Activated CD4-positive, alpha-beta T cell treated with anti-CD3 and anti-CD28 coated beads for 24 hours (primary cell): ENCODE measurements around the gene ZNF592.

Experiments
- DNase-seq, 2 donors: peaks; one replicate each; pipeline ENCODE4 v3.0.0-alpha.2; 2020; ENCODE audit warnings: low read depth in 2 of 2

ZNF592 gene

DNA sequence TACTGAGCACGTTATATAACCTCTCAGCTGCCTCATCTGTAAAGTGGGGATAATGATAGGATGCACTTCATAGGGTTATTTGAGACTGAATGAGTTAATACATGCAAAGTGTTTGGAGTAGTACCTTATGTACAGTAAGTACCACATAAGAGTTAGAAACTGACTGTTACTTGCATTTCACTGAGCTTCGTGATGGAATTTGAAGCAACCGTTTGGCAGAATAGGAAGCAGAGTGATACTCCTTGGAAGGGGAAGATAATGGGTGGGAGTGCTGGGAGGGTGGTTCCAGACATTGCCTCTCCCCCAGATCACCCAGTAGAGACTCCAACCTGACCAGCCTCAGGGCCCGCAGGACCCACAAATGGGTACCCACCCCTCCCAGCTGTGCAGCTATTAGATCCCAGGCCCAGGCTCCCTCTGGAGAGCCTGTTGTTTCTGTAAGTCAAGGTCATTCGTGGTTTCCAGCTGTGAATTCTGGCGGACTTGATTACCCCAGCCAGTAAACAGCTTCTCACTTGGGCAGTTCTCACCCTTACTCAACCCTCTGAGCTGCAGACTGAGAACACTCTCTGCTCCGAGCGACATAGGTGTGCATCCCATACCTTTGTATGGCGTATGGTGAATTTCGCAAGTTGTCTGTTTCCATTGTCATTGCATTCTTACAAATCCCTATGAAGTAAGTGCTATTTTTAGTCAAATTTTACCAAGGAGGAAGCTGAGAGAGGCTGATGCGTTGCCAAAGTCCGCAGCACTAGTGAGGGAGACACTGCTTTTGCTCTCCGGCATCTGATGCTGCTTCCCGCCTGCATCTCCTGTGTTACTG is 79.9 kb downstream of the ZNF592 start:
- DNase-seq: no peak

- DNase-seq: no peak
These were observed 81.0 kb downstream of the ZNF592 start for GRCh38 chr15:84829428-84829827.

DNA sequence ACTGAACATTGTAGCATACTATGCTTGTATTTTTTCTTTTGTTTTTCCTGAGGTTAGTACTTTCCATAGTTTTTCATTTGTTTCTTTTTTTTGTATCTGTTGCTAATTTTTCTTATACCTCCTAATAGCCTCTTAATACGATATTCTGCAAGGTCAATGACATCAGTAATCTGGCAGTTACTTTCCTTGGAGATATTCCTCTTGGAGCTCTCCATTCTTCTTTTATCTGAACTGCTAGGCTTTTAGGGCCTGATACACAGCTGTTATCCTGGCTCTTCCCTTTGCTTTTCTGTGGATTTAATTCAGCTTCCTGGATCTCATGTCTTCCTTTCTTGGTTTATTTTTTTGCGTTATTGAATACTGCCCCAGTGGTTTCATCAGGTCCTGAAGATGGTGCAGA is 81.6 kb downstream of the ZNF592 start:
- no peak for DNase-seq

DNA sequence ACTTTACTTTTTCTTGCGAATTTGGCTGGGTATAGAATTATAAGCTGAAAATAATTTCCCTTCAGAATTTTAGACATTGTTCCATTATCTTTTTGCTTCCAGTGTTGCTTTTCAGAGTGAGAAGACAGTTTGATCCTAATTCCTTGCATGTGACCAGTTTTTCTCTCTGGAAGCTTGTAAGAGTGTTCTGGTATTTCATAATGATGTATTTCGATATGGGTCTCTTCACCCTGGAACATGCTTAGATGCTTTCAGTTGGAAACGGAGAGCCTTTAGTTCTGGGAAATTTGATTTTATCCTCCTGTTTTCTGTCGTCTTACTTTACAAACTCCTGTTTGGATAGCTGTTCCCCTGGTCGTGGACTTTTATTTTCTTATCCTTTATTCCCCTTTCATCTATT is 82.6 kb downstream of the ZNF592 start:
- DNase-seq: no peak

GRCh38 chr15:84831613-84832012 is 83.2 kb downstream of the ZNF592 start:
- no peak for DNase-seq

GRCh38 chr15:84832448-84833040 is 84.2 kb downstream of the ZNF592 start:
- no peak for DNase-seq

DNA sequence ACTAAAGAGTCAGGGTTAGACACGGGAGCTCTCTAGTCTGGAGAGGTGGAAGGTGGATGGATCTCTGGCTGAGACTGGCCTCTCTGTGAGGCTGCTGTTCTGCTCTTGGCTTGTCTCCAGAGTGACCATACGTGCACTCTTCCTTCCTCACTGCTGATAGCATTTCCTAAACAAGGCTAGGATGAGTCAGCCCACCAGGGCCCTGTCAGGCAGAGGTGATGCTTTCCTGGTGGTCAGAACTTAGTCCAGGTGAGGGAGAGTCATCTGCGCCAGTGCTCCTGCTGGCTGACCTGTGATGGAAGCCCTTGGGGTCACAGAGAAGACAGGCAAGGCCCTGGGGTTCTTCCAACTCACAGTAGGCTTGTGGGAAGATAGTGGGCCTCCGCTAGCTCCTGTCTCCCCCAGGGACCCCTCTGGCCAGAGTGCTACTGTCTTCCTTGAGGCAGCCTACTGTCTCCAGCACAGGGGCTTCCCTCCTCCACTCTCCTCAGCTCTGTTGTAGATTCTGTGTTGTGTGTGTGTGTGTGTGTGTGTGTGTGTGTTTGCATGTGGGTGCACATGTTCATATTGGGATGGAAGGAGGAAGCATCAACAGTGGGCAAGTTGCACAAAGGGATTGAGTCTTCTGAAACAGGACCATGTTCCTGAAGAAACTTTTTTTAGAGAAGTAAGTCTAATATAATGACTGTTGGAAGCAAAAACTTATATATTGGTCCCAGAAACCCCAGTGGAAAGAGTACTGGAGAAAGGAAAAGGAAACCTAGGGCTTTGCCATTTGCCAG is 85.2 kb downstream of the ZNF592 start:
- DNase-seq: no peak

DNA sequence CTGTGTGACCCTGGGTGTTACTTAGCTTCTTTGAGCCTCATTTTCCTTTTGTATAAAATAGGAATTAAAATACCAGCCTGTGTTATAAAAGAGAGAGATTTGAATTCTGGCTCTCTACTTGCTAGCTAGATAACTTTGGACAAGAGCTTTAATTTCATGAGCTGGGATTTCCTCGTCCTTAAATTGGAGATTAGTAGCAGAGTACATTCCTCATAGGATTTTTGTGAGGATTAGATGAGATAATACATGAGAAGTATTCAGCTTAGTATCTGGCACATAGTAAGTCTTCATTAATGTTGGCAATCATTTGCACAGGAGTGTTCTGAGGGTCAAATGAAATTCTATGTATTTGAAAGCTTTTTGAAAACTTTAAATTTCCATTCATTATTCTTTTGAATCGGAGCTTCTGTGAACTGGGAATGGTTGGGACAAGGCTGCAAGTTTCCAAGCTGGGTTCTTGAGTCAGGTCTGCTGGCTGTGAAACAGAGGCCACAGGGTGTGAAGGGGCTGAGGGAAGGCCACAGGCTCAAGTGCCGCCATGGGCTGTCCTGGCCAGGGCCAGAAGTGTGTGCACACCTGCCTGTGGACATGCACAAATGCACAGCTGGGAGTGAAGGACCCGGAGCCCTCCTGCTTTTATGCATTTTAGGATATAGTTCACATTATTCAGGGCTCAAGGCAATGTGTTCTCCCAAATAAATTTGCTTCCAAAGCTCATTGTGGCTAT is 86.0 kb downstream of the ZNF592 start:
- no peak for DNase-seq

GRCh38 chr15:84834969-84835368 is 86.6 kb downstream of the ZNF592 start:
- no peak for DNase-seq

DNA sequence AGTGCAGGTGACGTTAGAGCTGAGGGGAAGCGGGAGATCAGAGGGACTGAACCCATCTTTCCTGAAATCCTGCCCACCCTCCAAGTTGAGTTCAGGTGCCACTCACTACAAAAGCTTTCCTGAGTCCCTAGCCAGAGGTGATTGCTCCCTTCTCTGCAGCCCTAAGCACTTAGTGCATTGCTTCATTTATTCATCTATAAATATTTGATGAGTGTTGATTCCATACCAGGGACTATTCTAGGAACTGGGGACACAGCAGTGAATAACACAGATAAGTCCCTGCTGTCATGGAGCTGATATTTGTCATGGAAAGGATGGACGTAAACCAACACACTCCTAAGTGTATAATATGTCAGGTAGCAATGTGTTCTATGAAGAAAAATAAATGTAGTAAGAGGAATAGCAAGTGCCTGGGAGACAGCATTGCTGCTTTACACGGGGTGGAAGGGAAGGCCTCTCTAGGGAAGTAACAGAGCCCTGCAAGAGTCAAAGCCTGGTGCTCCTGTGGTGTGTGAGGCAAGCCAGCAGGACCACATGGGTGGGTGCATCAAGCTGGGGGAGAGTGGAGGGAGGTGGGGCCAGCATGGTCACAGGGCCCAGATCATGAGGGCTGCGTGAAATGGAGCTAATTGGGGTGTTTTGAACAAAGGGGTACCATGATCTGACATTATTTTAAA is 87.4 kb downstream of the ZNF592 start:
- DNase-seq: no peak

- DNase-seq: no peak
These were observed 88.5 kb downstream of the ZNF592 start for GRCh38 chr15:84836844-84837243.

DNA sequence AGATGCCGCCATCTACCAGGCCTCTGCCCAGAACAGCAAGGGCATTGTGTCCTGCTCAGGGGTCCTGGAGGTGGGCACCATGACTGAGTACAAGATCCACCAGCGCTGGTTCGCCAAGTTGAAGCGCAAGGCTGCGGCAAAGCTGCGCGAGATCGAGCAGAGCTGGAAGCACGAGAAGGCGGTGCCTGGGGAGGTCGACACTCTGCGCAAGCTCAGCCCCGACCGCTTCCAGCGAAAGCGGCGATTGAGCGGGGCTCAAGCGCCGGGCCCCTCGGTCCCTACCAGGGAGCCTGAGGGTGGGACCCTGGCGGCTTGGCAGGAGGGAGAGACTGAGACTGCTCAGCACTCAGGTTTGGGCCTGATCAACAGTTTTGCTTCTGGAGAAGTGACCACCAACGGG is 91.3 kb downstream of the ZNF592 start:
- no peak for DNase-seq

DNA sequence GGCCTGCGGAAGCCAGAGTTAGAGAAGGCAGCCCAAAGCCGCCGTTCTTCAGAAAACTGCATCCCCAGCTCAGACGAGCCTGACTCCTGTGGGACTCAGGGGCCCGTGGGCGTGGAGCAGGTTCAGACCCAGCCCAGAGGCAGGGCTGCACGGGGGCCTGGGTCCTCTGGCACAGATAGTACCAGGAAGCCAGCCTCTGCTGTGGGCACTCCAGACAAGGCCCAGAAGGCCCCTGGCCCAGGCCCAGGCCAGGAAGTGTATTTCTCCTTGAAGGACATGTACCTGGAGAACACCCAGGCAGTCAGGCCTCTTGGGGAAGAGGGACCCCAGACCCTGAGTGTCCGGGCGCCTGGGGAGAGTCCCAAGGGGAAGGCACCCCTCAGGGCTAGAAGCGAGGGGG is 91.9 kb downstream of the ZNF592 start:
- no peak for DNase-seq

GRCh38 chr15:84840741-84841429 is 92.5 kb downstream of the ZNF592 start:
- no peak for DNase-seq

DNA sequence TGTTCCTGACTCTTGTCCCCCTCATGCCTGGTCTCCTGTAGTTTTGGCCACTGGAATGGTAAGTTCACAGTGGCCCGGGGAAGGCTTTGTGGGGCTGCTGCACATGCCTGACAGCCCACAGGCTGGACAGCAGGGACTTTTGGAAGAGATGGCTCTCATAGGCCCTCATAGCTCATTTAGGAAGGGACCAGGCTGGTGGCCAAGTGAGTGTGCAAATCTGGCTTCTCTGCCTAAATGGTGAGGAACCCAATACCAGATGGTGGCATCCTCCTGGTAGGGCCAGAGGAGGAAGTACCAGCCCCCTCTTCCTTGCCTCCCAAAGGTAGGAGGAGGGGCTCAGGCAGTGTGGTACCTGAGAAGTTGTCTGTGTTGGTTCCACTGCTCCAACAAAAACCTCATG is 94.4 kb downstream of the ZNF592 start:
- DNase-seq: no peak

- DNase-seq: no peak
These were observed 96.6 kb downstream of the ZNF592 start for GRCh38 chr15:84844964-84845363.

GRCh38 chr15:84845631-84846030 is 97.2 kb downstream of the ZNF592 start:
- peak; percentile 10 to 36 for DNase-seq

DNA sequence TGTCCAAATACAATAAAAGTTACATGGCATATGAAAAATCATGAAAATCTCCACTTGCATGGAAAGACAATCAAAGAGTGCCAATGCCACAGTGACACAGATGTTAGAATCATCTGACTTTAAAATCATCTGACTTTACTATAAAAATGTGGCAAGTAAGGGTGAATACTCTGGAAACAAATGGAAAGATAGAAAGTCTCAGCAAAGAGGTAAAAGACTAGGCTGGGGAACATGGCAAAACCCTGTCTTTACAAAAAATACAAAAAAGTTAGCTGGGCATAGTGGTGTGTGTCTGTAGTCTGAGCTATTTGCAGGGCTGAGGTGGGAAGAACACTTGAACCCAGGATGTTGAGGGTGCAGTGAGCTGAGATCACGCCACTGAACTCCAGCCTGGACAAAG is 97.9 kb downstream of the ZNF592 start:
- no peak for DNase-seq

DNA sequence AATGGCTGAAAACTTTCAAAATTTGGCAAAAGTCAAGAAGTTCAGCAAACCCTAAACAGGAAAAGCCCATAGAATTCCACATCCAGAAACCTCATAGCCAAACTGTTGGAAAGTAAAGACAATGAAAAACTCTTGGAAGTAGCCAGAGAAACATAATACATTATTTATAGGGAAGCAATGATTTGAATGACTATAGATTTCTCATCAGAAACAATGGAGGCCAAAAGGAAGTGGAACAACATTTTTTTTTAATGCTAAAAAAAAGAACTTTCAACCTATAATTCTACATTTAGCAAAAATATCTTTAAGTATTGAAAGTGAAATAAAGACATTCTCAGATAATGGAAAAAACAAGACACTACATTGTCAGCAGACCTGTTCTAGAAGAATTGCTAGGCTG is 99.0 kb downstream of the ZNF592 start:
- DNase-seq: no peak

DNA sequence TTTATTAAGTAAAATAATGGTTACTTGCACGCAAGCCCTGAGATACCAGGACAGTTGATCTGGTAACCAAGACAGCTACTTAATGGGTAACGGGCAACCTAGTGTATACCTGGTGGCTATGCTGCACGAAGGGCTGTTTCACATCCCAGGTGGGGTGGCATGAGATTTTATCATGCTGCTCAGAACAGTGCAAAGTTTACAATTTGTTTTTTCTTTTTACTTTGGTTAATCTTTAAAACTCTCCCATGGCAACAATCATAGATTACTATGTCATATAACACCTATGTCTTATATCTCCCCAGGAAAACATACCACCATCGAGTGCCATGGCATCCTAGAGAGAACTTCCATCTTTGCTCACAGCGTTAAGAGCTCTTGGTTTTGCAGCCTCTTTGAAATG is 103.8 kb downstream of the ZNF592 start:
- no peak for DNase-seq

DNA sequence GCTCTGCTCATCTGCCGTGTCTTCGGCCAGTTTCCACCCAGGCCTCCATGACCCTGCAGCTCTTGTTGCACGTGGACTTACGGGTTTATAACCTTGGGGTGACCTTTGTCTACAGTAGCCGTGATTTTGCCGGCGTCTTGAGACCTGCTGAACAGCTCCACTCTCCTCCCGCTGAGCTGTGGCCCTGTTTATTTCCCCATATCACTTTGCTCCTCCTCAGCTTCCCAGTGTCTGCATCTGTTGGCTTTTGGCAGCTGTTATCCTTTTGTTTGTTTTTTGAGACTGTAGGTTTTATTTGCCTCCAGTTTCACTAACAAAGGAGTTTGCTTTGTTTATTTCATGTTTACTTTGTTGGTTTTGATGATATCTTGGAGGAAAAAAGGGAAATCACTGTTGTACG is 106.7 kb downstream of the ZNF592 start:
- no peak for DNase-seq
